OCI-LY7 (cell line): ENCODE data around the gene CFAP65.

Source experiments
- EZH2phosphoT487 ChIP-seq: fragments of 200-600 bp; sonication (generic); IDR thresholded peaks from 2 replicates; pipeline ENCODE4 v1.6.1; 2018; ENCODE audit warnings: low read depth, borderline replicate concordance, mild to moderate bottlenecking, mixed run types, antibody characterized with exemption, low read length, moderate library complexity, mixed read lengths
- TF ChIP-seq, protein P1 (sequence below): fragments of 200-600 bp; sonication (generic); conservative IDR thresholded peaks from 2 replicates; pipeline ENCODE4 v1.5.1; 2014; ENCODE audit warnings: mild to moderate bottlenecking, antibody characterized with exemption, low read length, moderate library complexity, mixed read lengths

DNA sequence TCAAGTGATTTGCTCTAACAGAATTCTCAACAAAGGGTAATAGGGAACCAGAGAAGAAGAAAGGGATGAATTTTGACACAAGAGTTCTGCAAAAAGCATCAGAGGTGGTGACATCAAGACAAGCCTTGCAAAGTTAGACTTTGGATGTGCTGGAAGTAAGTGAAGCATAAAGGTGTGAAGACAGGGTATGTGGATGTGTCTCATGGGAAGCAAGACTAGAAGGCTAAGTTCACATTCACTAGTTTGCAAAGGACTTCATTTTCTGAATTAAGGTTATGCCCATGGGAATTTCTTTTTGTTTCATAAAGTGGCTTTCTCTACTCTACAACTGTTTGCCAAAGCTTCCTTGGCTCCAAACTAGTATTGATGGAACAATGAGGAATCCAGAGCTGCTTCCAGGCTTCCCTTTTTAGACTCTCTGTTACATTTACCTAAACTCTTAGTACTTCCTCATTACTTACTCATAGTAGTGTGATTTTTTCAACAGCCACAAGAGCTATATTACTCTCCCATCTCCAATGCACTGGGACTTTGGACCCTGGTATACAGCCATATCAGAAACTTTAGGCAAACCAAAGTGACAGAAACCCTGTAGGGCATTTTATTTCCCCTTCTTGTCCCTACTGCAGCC, 40.5 kb upstream of the CFAP65 start:
- TF ChIP-seq, protein P1, sequence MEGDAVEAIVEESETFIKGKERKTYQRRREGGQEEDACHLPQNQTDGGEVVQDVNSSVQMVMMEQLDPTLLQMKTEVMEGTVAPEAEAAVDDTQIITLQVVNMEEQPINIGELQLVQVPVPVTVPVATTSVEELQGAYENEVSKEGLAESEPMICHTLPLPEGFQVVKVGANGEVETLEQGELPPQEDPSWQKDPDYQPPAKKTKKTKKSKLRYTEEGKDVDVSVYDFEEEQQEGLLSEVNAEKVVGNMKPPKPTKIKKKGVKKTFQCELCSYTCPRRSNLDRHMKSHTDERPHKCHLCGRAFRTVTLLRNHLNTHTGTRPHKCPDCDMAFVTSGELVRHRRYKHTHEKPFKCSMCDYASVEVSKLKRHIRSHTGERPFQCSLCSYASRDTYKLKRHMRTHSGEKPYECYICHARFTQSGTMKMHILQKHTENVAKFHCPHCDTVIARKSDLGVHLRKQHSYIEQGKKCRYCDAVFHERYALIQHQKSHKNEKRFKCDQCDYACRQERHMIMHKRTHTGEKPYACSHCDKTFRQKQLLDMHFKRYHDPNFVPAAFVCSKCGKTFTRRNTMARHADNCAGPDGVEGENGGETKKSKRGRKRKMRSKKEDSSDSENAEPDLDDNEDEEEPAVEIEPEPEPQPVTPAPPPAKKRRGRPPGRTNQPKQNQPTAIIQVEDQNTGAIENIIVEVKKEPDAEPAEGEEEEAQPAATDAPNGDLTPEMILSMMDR, result no peak
- no peak for TF ChIP-seq EZH2phosphoT487
